MV-4-11 (cell line): ENCODE data around the gene SPECC1L.
"Not testable (repeated sequence)": the region's sequence is repeated elsewhere in the genome, so short reads cannot be mapped to it uniquely, and the experiment has no call there.

Experiments
- DNase-seq: peaks from one replicate; lab custom pipeline; 2025; lab: John Stamatoyannopoulos, UW

Gene SPECC1L, protein sequence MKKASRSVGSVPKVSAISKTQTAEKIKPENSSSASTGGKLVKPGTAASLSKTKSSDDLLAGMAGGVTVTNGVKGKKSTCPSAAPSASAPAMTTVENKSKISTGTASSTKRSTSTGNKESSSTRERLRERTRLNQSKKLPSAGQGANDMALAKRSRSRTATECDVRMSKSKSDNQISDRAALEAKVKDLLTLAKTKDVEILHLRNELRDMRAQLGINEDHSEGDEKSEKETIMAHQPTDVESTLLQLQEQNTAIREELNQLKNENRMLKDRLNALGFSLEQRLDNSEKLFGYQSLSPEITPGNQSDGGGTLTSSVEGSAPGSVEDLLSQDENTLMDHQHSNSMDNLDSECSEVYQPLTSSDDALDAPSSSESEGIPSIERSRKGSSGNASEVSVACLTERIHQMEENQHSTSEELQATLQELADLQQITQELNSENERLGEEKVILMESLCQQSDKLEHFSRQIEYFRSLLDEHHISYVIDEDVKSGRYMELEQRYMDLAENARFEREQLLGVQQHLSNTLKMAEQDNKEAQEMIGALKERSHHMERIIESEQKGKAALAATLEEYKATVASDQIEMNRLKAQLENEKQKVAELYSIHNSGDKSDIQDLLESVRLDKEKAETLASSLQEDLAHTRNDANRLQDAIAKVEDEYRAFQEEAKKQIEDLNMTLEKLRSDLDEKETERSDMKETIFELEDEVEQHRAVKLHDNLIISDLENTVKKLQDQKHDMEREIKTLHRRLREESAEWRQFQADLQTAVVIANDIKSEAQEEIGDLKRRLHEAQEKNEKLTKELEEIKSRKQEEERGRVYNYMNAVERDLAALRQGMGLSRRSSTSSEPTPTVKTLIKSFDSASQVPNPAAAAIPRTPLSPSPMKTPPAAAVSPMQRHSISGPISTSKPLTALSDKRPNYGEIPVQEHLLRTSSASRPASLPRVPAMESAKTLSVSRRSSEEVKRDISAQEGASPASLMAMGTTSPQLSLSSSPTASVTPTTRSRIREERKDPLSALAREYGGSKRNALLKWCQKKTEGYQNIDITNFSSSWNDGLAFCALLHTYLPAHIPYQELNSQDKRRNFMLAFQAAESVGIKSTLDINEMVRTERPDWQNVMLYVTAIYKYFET

GRCh38 chr22:24270556-24271385 lies at the start of gene SPECC1L:
Gene SPECC1L (plus strand): TSS chr22:24270831. CDS start chr22:24302232, 31,401 bp downstream.
- DNase-seq, result peak; percentile 78

GRCh38 chr22:24224468-24224867 lies 46.2 kb upstream of the SPECC1L start:
- no peak for DNase-seq

DNA sequence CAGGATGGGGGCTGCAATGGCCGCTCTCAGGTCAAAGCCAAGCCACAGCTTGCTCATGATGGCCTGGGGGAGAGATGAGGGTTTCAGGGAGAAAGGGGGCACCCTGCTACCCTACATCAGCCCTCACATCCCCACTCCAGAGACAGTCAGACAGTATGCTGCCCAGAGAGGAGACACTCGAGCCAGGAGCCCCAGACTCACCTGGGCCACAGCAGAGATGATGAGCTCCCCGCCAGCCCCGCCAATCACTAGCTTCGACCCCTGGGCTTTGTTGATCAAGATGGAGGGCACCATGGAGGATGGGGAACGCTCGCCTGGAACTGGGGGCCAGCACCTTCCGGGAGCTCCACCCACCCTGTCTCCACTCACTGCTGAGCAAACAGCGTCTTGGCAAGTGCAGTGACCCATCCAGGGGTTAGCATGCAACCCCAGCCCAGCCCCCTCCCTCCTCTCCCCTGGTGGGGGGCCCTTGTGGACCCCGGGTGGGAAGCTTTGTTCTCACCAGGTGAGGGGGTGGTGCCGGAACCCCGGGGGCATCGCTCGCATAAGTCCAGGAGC lies 45.5 kb upstream of the SPECC1L start:
- no peak for DNase-seq

- no peak for DNase-seq
Observed at GRCh38 chr22:24225951-24226350, 44.7 kb upstream of the SPECC1L start.

GRCh38 chr22:24230911-24231656 lies 39.5 kb upstream of the SPECC1L start:
- DNase-seq, result no peak

- DNase-seq, result no peak
Observed at GRCh38 chr22:24231706-24232105, 38.9 kb upstream of the SPECC1L start.

GRCh38 chr22:24232124-24232523 lies 38.5 kb upstream of the SPECC1L start:
- DNase-seq, result no peak

- DNase-seq, result no peak
Observed at GRCh38 chr22:24232725-24233124, 37.9 kb upstream of the SPECC1L start.

- DNase-seq, result no peak
Observed at GRCh38 chr22:24233235-24233634, 37.4 kb upstream of the SPECC1L start.

DNA sequence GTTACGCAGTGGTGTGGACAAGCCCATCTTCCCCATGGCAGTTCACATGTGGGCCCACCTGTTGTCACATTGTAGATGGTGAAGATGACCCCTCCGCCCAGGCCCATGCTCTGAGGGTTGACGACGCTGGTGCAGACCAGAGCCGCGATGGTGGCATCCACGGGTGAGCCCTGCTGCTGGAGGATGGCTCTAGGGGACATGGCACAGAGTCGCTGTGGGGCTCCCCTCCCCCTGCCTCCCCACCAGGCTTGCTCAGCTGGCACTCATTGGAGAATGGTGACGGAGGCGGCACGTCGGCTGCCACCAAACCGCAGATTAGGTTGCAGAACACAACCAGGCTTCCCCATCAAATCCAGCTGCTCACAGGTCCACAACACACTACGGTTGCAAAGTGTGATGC lies 36.8 kb upstream of the SPECC1L start:
- no peak for DNase-seq

DNA sequence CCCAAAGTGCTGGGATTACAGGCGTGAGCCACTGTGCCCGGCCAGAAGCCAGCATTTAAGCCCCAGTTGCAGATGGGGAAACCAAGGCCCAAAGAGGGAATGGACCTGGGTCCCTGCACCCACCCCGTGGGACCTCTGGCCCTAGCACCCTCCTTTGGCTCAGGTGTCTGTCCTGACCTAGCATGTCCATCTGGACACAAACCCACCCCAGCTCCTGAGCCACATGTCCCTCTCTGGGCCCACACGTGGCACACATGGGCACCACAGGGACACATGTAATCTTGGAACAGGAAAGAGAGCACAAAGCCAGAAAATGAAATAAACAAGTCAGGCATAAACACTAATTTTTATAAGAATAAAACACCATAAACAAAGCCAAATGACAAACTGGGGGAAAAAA lies 35.3 kb upstream of the SPECC1L start:
- DNase-seq, result no peak

GRCh38 chr22:24236656-24237055 lies 34.0 kb upstream of the SPECC1L start:
- DNase-seq, result peak; percentile 21

- DNase-seq, result not testable (repeated sequence)
Observed at GRCh38 chr22:24238101-24238694, 32.4 kb upstream of the SPECC1L start.

DNA sequence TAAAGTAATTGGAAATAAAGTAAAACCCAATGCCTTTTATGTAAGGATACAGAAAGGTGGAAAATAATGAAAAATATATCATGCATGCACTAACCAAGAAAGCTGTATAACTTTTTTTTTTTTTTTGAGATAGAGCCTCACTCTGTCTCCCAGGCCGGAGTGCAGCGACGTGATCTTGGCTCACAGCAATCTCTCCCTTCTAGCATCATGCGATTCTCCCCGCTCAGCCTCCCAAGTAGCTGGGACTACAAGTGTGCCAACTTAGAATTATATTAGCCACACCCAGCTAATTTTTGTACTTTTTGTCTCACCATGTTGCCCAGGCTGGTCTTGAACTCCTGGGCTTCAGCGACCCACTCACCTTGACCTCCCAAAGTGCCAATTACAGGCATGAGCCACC lies 30.2 kb upstream of the SPECC1L start:
- no peak for DNase-seq

GRCh38 chr22:24240985-24241692 lies 29.5 kb upstream of the SPECC1L start:
- DNase-seq, result peak; percentile 74

- not testable (repeated sequence) for DNase-seq
Observed at GRCh38 chr22:24243417-24243816, 27.2 kb upstream of the SPECC1L start.

- DNase-seq, result peak; percentile 34
Observed at GRCh38 chr22:24244144-24244787, 26.4 kb upstream of the SPECC1L start.

DNA sequence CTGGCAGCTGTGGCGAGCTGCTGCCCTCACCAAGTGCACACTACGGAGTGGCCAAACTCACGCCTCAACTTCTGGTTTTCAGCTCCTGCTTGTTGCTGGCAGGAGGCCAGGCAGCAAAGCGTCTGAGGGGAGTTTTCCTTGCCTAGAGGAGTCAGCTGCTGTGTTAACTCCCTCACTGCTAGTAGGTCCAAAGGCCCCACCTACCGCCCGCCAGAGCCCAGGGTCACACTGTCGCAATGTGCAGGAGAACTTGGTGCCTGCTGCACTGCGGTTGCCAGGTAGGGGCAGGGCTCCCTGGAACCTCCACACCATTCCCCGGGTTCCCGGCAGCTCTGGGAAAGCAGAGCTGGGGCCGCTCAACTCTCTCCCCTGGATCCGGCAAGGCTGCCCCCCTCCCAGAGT lies 25.6 kb upstream of the SPECC1L start, which contains the start of gene GGT5:
Gene GGT5, minus strand, starts transcription at position 53 of the 402 bp plus-strand sequence. CDS start 357 bp downstream, outside the sequence.
- peak; percentile 76 for DNase-seq
